ENCODE data around the gene MAGI3.

The MAGI3 gene

GRCh38 chr1:113416496-113416895 lies 26.2 kb downstream of the MAGI3 start:
- no peak overlapping the region for H3K4me3 Mint-ChIP-seq
- H3K4me1 Mint-ChIP-seq: no peaks in the 10 kb centered on the region
- H3K27me3 Mint-ChIP-seq (ENCODE audit: low read depth, poor library complexity): peaks cover 4% of the 10 kb centered on the region
- TF ChIP-seq CTCF (IDR thresholded peaks at IDR 0.05): no peak
- H3K9me3 Mint-ChIP-seq: peaks cover 28% of the 10 kb centered on the region
- H3K27ac Mint-ChIP-seq: no peak overlapping the region
- peaks cover 14% of the 10 kb centered on the region for H3K36me3 Mint-ChIP-seq (ENCODE audit: low read depth)
- no peak for DNase-seq

GRCh38 chr1:113422315-113423068 lies 32.2 kb downstream of the MAGI3 start:
- no peak for DNase-seq
- peaks cover 4% of the 10 kb centered on the region for H3K27me3 Mint-ChIP-seq (ENCODE audit: low read depth, poor library complexity)
- TF ChIP-seq CTCF (IDR thresholded peaks at IDR 0.05): no peak

DNA sequence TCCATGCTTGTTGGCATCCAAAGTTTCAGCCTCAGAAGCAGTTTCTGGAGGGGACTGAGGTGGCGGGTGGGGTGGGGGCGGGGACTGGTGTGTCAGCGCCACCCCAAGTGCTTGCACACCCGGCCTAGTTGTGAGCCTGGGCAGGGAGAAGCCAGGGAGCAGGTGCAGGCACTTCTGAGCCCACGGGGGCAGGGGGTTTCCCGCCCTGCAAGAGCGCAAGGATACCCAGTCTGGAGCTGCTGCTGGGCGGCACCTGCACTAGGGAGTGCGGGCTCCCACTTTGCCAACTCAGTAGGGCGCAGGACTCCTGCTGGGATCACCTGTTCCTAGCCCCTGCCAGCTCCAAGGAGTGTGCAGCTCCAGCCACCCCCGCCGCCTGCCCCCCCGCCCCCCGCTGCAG lies 33.5 kb downstream of the MAGI3 start:
- no peak for DNase-seq
- no peak for TF ChIP-seq CTCF (IDR thresholded peaks at IDR 0.05)
- H3K36me3 Mint-ChIP-seq (ENCODE audit: low read depth): peaks cover 38% of the 10 kb centered on the region
- H3K4me3 Mint-ChIP-seq: no peak overlapping the region
- H3K27me3 Mint-ChIP-seq (ENCODE audit: low read depth, poor library complexity): peaks cover 4% of the 10 kb centered on the region
- peaks cover 22% of the 10 kb centered on the region for H3K9me3 Mint-ChIP-seq
- no peak overlapping the region for H3K27ac Mint-ChIP-seq
- no peaks in the 10 kb centered on the region for H3K4me1 Mint-ChIP-seq

More at GRCh38 chr1:113422315-113423068, 32.2 kb downstream of the MAGI3 start:
- H3K4me1 Mint-ChIP-seq: no peaks in the 10 kb centered on the region
- H3K36me3 Mint-ChIP-seq (ENCODE audit: low read depth): peaks cover 38% of the 10 kb centered on the region
- no peak overlapping the region for H3K27ac Mint-ChIP-seq
- no peak overlapping the region for H3K4me3 Mint-ChIP-seq
- peaks cover 22% of the 10 kb centered on the region for H3K9me3 Mint-ChIP-seq

- Mint-ChIP-seq H3K27ac (no peak overlapping the region), H3K4me1 (no peaks in the 10 kb centered on the region), H3K36me3 (ENCODE audit: low read depth) (peaks cover 13% of the 10 kb centered on the region), H3K4me3 (no peak overlapping the region), H3K27me3 (ENCODE audit: low read depth, poor library complexity) (no peaks in the 10 kb centered on the region), H3K9me3 (no peaks in the 10 kb centered on the region)
- no peak for TF ChIP-seq CTCF (IDR thresholded peaks at IDR 0.05)
- no peak for DNase-seq
These were observed 39.3 kb downstream of the MAGI3 start for GRCh38 chr1:113429461-113430153.

DNA sequence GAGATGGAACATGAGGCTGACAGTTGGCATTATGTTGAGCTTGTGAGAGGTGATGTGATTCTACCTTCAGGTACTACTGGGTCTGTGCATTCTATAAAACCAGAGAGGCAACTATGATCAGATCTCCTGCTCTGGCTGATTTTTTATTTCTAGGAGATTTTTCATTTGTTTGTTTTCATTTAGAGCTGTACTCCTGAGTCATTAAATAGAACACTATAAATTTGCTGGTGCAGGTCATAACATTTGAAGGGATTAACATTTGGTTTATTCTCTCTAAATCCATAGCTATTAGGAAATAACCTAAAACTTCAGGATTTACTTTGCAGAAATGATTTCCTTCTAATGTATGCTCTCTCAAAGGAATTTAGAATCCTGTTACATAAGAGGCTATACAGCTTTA lies 42.9 kb downstream of the MAGI3 start:
- Mint-ChIP-seq H3K36me3 (ENCODE audit: low read depth) (no peaks in the 10 kb centered on the region), H3K4me3 (no peak overlapping the region), H3K27ac (no peak overlapping the region), H3K9me3 (no peaks in the 10 kb centered on the region), H3K27me3 (ENCODE audit: low read depth, poor library complexity) (no peaks in the 10 kb centered on the region), H3K4me1 (no peaks in the 10 kb centered on the region)
- no peak for TF ChIP-seq CTCF (IDR thresholded peaks at IDR 0.05)
- no peak for DNase-seq

Measured in nephron progenitor cell (in vitro differentiated cells).